HUES48 (cell line): ENCODE data around the gene RECK.

ENCODE experiments used
- H3K27ac ChIP-seq: one replicate; pipeline ENCODE4 v1.7.0; 2013; ENCODE audit warnings: low read depth, low read length, inconsistent platforms
- H3K27me3 ChIP-seq: 2 replicates; pipeline ENCODE4 v1.6.1; 2013; ENCODE audit warnings: mild to moderate bottlenecking, low read length; ENCODE audit not compliant: control insufficient read depth, insufficient read depth
- H3K36me3 ChIP-seq: 2 replicates; pipeline ENCODE4 v1.6.1; 2013; ENCODE audit warnings: low read length; ENCODE audit not compliant: control insufficient read depth, insufficient read depth
- H3K4me1 ChIP-seq: 2 replicates; pipeline ENCODE4 v1.6.1; 2013; ENCODE audit warnings: mild to moderate bottlenecking, low read length; ENCODE audit not compliant: control insufficient read depth, insufficient read depth
- H3K4me3 ChIP-seq: 2 replicates; pipeline ENCODE4 v1.5.1; 2013; ENCODE audit warnings: mild to moderate bottlenecking, low read depth, low read length
- H3K9ac ChIP-seq: 2 replicates; pipeline ENCODE4 v1.6.1; 2013; ENCODE audit warnings: mild to moderate bottlenecking, low read depth, low read length, moderate library complexity
- H3K9me3 ChIP-seq: 2 replicates; pipeline ENCODE4 v1.6.1; 2013; ENCODE audit warnings: low read length; ENCODE audit not compliant: control insufficient read depth, insufficient read depth

RECK gene

DNA sequence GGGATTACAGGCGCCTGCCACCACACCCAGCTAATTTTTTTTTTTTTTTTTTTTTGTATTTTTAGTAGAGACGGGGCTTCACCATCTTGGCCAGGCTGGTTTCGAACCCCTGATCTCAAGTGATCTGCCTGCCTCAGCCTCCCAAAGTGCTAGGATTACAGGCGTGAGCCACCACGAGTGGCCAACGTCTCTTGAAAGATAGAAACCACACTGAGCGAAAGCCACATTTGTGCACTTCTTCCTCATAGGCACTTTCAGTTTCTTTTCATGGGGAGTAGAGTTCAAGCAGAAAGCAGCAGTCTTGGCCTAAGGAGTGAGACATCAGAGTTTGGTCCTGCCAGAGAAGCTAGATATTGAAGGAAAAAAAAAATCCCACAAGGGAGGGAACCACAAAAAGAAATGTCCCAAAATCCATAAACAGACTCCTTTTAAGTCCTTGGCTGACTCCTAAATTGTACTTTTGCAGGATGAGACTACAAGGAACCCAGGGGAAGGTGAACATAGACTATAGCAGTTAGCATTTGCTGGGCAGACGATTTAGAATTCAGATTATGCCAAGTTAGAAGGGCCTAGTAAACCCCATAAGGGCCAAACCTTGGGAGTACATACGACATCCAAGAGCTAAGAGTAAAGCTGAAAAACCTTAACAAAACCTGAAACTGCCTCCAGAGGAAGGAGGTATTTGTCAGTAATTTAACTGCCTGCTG is 55.9 kb downstream of the RECK start:
- no peaks in the 10 kb centered on the region for H3K27me3 ChIP-seq
- peak overlapping the region; percentile 68 for H3K27ac ChIP-seq
- H3K9ac ChIP-seq: no peak overlapping the region

GRCh38 chr9:36093384-36093783 is 56.7 kb downstream of the RECK start:
- Histone ChIP-seq H3K9me3 (no peaks in the 10 kb centered on the region), H3K27ac (peak overlapping the region; percentile 68), H3K27me3 (no peaks in the 10 kb centered on the region), H3K4me3 (peak overlapping the region; percentile 11; the same call in 1 of the 2 replicates), H3K4me1 (peaks cover 34% of the 10 kb centered on the region), H3K36me3 (no peaks in the 10 kb centered on the region), H3K9ac (no peak overlapping the region)

More for the DNA sequence above, 55.9 kb downstream of the RECK start:
- no peaks in the 10 kb centered on the region for H3K36me3 ChIP-seq
- H3K9me3 ChIP-seq: no peaks in the 10 kb centered on the region
- H3K4me3 ChIP-seq: no peak overlapping the region
- H3K4me1 ChIP-seq: peaks cover 34% of the 10 kb centered on the region

DNA sequence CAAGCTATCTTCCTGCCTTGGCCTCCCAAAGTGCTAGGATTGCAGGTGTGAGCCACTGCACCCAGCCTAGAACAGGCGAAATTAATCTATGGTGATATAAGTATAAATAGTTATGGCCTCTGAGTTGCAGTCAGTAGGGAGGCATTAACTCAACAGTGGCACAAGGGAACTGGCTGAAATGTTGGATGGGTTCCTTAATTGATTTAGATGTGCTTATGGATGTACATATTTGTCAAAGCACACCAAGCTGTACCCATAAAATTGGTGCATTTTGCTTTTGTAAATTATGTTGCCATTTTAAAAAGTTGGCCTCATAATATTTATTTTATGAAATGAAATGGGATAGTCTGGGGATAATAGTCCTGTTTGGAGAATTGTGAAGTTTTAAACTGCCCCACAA is 63.0 kb downstream of the RECK start:
- Histone ChIP-seq H3K27me3 (no peaks in the 10 kb centered on the region), H3K9ac (no peak overlapping the region), H3K27ac (peak overlapping the region; percentile 44), H3K4me1 (peaks cover 17% of the 10 kb centered on the region), H3K9me3 (no peaks in the 10 kb centered on the region), H3K4me3 (no peak overlapping the region), H3K36me3 (no peaks in the 10 kb centered on the region)

DNA sequence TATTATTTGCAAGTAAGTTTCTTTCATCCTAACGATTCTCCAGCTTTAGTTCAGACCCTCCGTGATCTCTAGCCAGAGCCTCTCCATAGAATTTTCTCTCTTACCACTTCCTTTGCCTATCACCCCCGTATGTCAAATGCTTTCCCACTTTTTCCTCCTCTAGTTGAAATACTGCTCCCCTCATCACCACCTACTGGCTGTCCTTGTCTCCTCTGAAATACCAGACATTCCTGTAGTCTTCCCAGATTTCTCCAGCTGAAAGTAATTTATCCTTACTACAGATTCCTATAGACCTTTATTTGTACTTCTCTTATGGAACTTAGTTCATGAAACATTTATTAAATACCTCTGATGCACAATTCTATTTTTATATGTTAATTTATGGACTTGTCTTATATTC is 63.8 kb downstream of the RECK start:
- Histone ChIP-seq H3K4me3 (no peak overlapping the region), H3K27me3 (no peaks in the 10 kb centered on the region), H3K27ac (peak overlapping the region; percentile 52), H3K4me1 (peaks cover 17% of the 10 kb centered on the region), H3K36me3 (no peaks in the 10 kb centered on the region), H3K9me3 (no peaks in the 10 kb centered on the region), H3K9ac (no peak overlapping the region)

DNA sequence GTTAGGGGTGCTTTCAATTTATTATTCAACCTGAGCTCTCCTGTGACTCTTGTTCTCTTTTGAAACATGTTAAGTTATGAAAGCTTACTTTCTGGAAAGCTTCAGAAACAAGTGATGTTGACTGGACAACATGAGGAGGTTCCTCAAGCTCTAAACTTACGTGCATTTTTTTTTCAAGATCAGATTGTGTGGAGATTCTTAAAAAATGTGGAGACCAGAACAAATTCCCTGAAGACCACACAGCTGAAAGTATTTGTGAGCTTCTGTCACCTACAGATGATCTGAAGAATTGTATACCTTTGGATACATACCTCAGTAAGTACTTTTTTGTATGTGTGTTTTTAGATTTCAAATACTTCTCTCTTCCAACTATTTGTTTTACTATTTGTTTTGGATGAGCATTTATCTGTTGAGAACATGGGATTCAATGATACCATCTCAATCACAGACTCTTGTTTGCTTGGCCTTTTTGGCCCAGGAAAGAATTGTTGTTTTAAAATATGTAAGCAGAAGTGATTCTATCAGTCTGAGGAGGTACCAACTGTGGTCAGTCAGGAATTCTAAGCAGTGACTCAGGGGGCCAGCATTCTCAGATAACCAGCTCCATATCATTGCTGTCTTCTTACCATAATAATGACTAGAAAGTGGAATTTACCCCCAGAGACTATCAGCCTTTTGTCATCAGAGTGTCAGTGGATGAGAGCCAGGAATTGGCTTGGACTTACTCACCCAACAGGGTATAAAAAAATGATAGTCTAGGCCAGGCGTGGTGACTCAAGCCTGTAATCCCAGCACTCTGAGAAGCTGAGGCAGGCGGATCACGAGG is 65.4 kb downstream of the RECK start:
- no peaks in the 10 kb centered on the region for H3K9me3 ChIP-seq
- H3K27ac ChIP-seq: peak overlapping the region; percentile 52
- no peaks in the 10 kb centered on the region for H3K36me3 ChIP-seq
- no peaks in the 10 kb centered on the region for H3K27me3 ChIP-seq
- no peak overlapping the region for H3K4me3 ChIP-seq
- no peak overlapping the region for H3K9ac ChIP-seq
- peaks cover 17% of the 10 kb centered on the region for H3K4me1 ChIP-seq

DNA sequence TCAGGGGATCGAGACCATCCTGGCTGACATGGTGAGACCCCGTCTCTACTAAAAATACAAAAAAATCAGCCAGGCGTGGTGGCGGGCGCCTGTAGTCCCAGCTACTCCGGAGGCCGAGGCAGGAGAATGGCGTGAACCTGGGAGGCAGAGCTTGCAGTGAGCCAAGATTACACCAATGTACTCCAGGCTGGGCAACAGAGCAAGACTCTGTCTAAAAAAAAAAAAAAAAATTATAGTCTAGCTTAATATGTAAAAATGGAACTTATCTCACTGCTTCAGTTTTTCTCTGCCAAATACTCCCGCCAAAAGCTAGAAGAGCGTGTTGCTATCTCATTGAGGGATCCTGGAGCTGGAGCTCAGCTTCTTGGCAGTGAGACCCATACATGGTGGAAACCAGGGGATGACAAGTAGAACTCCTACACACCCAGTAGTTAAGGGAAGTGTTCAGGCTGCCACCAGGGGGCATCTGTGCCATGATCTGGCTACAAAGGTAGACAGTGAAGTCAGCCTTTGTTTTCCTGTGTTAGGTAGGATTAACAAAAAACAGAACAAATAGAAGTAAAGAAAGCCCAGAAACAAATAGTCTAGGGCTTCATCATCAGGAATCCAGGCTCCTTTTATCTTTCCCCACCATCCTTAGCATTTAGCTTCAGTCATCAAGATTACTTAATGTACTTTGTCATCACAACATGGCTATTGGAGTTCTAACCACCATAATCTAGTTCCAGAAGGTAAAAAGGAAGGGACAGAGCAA is 66.2 kb downstream of the RECK start:
- H3K27me3 ChIP-seq: no peaks in the 10 kb centered on the region
- H3K27ac ChIP-seq: peak overlapping the region; percentile 71
- H3K4me3 ChIP-seq: no peak overlapping the region
- no peaks in the 10 kb centered on the region for H3K9me3 ChIP-seq
- H3K9ac ChIP-seq: no peak overlapping the region
- peaks cover 17% of the 10 kb centered on the region for H3K4me1 ChIP-seq
- no peaks in the 10 kb centered on the region for H3K36me3 ChIP-seq

DNA sequence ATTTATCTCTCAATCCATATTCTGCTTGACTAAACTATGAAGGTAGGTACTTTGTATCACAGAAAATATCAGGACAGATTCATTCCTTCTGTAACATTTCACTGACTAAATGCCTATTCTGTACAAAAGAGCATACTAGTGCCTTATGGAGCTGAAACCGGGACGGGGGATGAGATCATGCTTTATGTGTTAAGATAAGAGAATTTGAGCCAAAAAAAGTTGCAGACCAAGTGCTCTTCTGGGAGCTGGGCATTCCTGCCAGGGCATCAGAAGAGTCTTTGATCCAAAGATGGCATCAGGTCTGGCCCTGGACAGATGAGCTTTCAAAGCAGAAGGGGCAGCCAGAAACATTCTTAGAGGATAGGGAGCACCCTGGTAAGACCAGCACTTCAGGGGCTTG is 72.4 kb downstream of the RECK start:
- Histone ChIP-seq H3K4me3 (no peak overlapping the region), H3K27me3 (no peaks in the 10 kb centered on the region), H3K36me3 (0 out of 2 replicates have a peak, but pooled peaks cover 5% of the 10 kb centered on the region), H3K27ac (no peak overlapping the region), H3K9ac (no peak overlapping the region), H3K9me3 (no peaks in the 10 kb centered on the region), H3K4me1 (no peaks in the 10 kb centered on the region)

DNA sequence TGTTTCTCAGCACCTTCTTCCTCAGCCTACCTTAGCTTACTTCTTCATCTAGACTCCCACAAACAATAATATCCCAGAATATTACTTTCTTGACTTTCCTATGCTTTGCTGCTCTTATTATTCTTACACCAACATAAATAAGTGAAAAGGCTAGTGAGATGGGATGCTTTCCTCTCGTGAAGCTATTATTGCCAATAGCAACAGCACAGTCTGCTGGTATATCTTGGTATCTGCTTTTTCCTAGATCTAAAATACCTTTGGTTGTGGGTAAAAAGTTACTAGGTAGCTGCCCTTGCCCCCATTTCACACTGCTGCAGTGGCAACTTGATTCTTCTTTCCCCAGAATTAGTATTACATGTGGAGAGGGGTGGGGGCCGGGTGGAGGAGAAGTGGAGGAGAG is 73.7 kb downstream of the RECK start:
- no peak overlapping the region for H3K4me3 ChIP-seq
- no peak overlapping the region for H3K27ac ChIP-seq
- H3K9me3 ChIP-seq: no peaks in the 10 kb centered on the region
- no peaks in the 10 kb centered on the region for H3K4me1 ChIP-seq
- H3K36me3 ChIP-seq: 0 out of 2 replicates have a peak, but pooled peaks cover 5% of the 10 kb centered on the region
- no peaks in the 10 kb centered on the region for H3K27me3 ChIP-seq
- H3K9ac ChIP-seq: no peak overlapping the region

- H3K9me3 ChIP-seq: no peaks in the 10 kb centered on the region
- no peaks in the 10 kb centered on the region for H3K27me3 ChIP-seq
- H3K36me3 ChIP-seq: 0 out of 2 replicates have a peak, but pooled peaks cover 5% of the 10 kb centered on the region
- H3K27ac ChIP-seq: no peak overlapping the region
- H3K4me3 ChIP-seq: no peak overlapping the region
- H3K4me1 ChIP-seq: no peaks in the 10 kb centered on the region
- no peak overlapping the region for H3K9ac ChIP-seq
These were observed 75.8 kb downstream of the RECK start for GRCh38 chr9:36112516-36112915.

GRCh38 chr9:36113999-36114398 is 77.3 kb downstream of the RECK start:
- Histone ChIP-seq H3K27me3 (no peaks in the 10 kb centered on the region), H3K4me3 (no peak overlapping the region), H3K27ac (no peak overlapping the region), H3K9ac (no peak overlapping the region), H3K9me3 (no peaks in the 10 kb centered on the region), H3K36me3 (no peaks in the 10 kb centered on the region), H3K4me1 (no peaks in the 10 kb centered on the region)
